Measurements from ENCODE around the gene CEP95. TPM values are rescaled to one million over a fixed set of nuclear protein-coding genes. Genes with fewer than 3 reads are reported as not detected.
"Not testable (repeated sequence)": the region's sequence is repeated elsewhere in the genome, so short reads cannot be mapped to it uniquely, and the experiment has no call there.

The CEP95 gene
- total RNA-seq, 1 experiment from 2014 or later: 67.3 TPM

DNA sequence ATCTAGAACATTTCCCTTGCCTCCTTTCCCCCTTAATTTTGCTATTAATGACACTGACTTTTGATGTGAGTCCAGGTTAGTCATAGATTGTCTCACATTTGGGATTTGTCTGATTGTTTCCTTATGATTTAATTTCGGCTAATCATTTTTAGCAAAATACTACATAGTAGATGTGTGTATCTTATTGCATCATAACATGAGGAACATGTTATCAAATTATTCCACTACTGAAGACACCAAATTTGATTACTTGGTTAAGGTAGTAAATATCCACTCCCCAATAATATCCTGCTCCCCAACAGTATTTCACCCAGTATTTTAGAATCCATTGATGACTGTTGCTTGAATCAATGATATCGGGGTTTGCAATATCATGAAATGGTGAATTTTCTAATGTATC, 12.7 kb upstream of the CEP95 start:
- H3K27ac Mint-ChIP-seq: no peak overlapping the region; a peak in 1 of 7 replicates

DNA sequence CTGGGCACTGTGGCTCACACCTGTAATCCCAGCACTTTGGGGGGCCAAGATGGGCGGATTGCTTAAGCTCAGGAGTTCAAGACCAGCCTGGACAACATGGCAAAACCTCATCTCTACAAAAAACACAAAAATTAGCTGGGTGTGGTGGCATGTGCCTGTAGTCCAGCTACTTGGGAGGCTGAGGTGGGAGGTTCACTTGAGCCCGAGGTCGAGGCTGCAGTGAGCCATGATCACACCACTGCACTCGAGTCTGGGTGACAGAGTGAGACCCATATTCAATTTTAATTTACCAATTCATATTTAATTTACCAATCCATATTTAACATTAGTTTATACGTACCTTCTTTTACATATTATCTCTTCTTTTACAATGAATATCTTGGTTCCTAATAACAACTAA, 11.5 kb upstream of the CEP95 start:
- H3K36me3 Mint-ChIP-seq (ENCODE audit: insufficient read depth in 1 of 3, low read depth in 3 of 3): peaks cover 43 to 68% (median 60%) of the 10 kb centered on the region in 3 experiments
- H2BK15ac ChIP-seq (ENCODE audit: low read depth, low read length); H4K20me1 ChIP-seq (ENCODE audit: control insufficient read depth, insufficient read depth, insufficient read length); H3K9me3 Mint-ChIP-seq; H3K4me1 ChIP-seq (ENCODE audit: insufficient read depth, low read length); H3K9ac ChIP-seq (ENCODE audit: extremely low read depth, insufficient read length, low read length); H4K5ac ChIP-seq (ENCODE audit: insufficient read length, low read depth, low read length); H3K79me2 ChIP-seq (ENCODE audit: insufficient read depth, low read length); H3K27me3 Mint-ChIP-seq (ENCODE audit: low read depth); H2AFZ ChIP-seq (ENCODE audit: low read length); H4K91ac ChIP-seq (ENCODE audit: insufficient read length, low read depth, low read length); DNase-seq; H2BK12ac ChIP-seq (ENCODE audit: insufficient read length, low read depth, low read length); H2BK20ac ChIP-seq (ENCODE audit: low read depth, low read length, poor library complexity, severe bottlenecking); H2AK5ac ChIP-seq (ENCODE audit: insufficient read length, low read length); H2BK5ac ChIP-seq (ENCODE audit: insufficient read length, low read length); H3K79me1 ChIP-seq (ENCODE audit: insufficient read depth, low read depth, low read length, poor library complexity, severe bottlenecking); H2BK120ac ChIP-seq (ENCODE audit: low read depth, low read length, poor library complexity, severe bottlenecking); H3K27me3 ChIP-seq (ENCODE audit: insufficient read depth, low read length); H3T11ph ChIP-seq (ENCODE audit: low read length); H3K27ac Mint-ChIP-seq; H3K14ac ChIP-seq (ENCODE audit: insufficient read depth, low read length); H3K9me3 ChIP-seq (ENCODE audit: control insufficient read depth, low read depth, low read length); H3K18ac ChIP-seq (ENCODE audit: insufficient read length, low read depth, low read length); H3K23ac ChIP-seq (ENCODE audit: insufficient read length, low read depth, low read length); H4K8ac ChIP-seq (replicated peaks; ENCODE audit: insufficient read length, low read depth, low read length); H3K4ac ChIP-seq (ENCODE audit: low read depth, low read length); H3K4me2 ChIP-seq (ENCODE audit: insufficient read depth, insufficient read length, low read length); H3K56ac ChIP-seq (ENCODE audit: insufficient read length, low read depth, low read length); H3K27ac ChIP-seq (ENCODE audit: insufficient read length, low read depth, low read length): not testable (repeated sequence)
- peaks cover 34 to 41% of the 10 kb centered on the region in 2 experiments for H3K4me1 Mint-ChIP-seq
- peaks cover 15% of the 10 kb centered on the region for H3K23me2 ChIP-seq (ENCODE audit: insufficient read length, low read depth, low read length, poor library complexity, severe bottlenecking)
- peak overlapping the region; percentile 99; a peak in 4 of 5 replicates for H3K4me3 Mint-ChIP-seq
- WGBS (ENCODE audit: extremely low coverage, insufficient read length, low lambda C conversion rate): 100% methylated on average over 1 of the region's 5 CpGs

More for the DNA sequence above, 12.7 kb upstream of the CEP95 start:
- Histone ChIP-seq H3K23me2 (ENCODE audit: insufficient read length, low read depth, low read length, poor library complexity, severe bottlenecking) (peaks cover 15% of the 10 kb centered on the region), H3K4me1 (ENCODE audit: insufficient read depth, low read length) (no peaks in the 10 kb centered on the region; the same call in 1 of the 2 replicates), H4K91ac (ENCODE audit: insufficient read length, low read depth, low read length) (no peak overlapping the region), H3K79me2 (ENCODE audit: insufficient read depth, low read length) (peaks cover 6% of the 10 kb centered on the region; the same call in 1 of the 2 replicates), H3K4me2 (ENCODE audit: insufficient read depth, insufficient read length, low read length) (no peak overlapping the region), H3K79me1 (ENCODE audit: insufficient read depth, low read depth, low read length, poor library complexity, severe bottlenecking) (peaks cover 2% of the 10 kb centered on the region), H3K56ac (ENCODE audit: insufficient read length, low read depth, low read length) (no peak overlapping the region), H2BK5ac (ENCODE audit: insufficient read length, low read length) (no peak overlapping the region), H3K4ac (ENCODE audit: low read depth, low read length) (no peak overlapping the region), H3K14ac (ENCODE audit: insufficient read depth, low read length) (no peak overlapping the region), H2BK20ac (ENCODE audit: low read depth, low read length, poor library complexity, severe bottlenecking) (no peak overlapping the region), H3T11ph (ENCODE audit: low read length) (no peak overlapping the region), H2BK12ac (ENCODE audit: insufficient read length, low read depth, low read length) (no peak overlapping the region), H2BK120ac (ENCODE audit: low read depth, low read length, poor library complexity, severe bottlenecking) (no peak overlapping the region), H3K27me3 (ENCODE audit: insufficient read depth, low read length) (no peaks in the 10 kb centered on the region), H4K5ac (ENCODE audit: insufficient read length, low read depth, low read length) (no peak overlapping the region), H3K27ac (ENCODE audit: insufficient read length, low read depth, low read length) (no peak overlapping the region), H3K9me3 (ENCODE audit: control insufficient read depth, low read depth, low read length) (no peaks in the 10 kb centered on the region), H3K23ac (ENCODE audit: insufficient read length, low read depth, low read length) (no peak overlapping the region), H2BK15ac (ENCODE audit: low read depth, low read length) (no peak overlapping the region), H4K20me1 (ENCODE audit: control insufficient read depth, insufficient read depth, insufficient read length) (no peaks in the 10 kb centered on the region), H2AK5ac (ENCODE audit: insufficient read length, low read length) (no peak overlapping the region), H2AFZ (ENCODE audit: low read length) (no peak overlapping the region), H3K9ac (ENCODE audit: extremely low read depth, insufficient read length, low read length) (no peak overlapping the region), H3K18ac (ENCODE audit: insufficient read length, low read depth, low read length) (no peak overlapping the region), H4K8ac (replicated peaks; ENCODE audit: insufficient read length, low read depth, low read length) (no peak overlapping the region)
- H3K36me3 Mint-ChIP-seq (ENCODE audit: insufficient read depth in 1 of 3, low read depth in 3 of 3): peaks cover 38 to 67% (median 57%) of the 10 kb centered on the region in 3 experiments
- no CpG with 5 or more reads among the region's 2 CpGs for WGBS (ENCODE audit: extremely low coverage, insufficient read length, low lambda C conversion rate)
- TF ChIP-seq, protein P1, sequence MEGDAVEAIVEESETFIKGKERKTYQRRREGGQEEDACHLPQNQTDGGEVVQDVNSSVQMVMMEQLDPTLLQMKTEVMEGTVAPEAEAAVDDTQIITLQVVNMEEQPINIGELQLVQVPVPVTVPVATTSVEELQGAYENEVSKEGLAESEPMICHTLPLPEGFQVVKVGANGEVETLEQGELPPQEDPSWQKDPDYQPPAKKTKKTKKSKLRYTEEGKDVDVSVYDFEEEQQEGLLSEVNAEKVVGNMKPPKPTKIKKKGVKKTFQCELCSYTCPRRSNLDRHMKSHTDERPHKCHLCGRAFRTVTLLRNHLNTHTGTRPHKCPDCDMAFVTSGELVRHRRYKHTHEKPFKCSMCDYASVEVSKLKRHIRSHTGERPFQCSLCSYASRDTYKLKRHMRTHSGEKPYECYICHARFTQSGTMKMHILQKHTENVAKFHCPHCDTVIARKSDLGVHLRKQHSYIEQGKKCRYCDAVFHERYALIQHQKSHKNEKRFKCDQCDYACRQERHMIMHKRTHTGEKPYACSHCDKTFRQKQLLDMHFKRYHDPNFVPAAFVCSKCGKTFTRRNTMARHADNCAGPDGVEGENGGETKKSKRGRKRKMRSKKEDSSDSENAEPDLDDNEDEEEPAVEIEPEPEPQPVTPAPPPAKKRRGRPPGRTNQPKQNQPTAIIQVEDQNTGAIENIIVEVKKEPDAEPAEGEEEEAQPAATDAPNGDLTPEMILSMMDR (conservative IDR thresholded peaks at IDR 0.05): no peak
- peaks cover 28 to 32% of the 10 kb centered on the region in 2 experiments for H3K4me1 Mint-ChIP-seq
- peaks cover 3% of the 10 kb centered on the region for H3K27me3 Mint-ChIP-seq (ENCODE audit: low read depth)
- peaks cover 0 to 9% of the 10 kb centered on the region in 2 experiments; a peak in 4 of 5 replicates for H3K9me3 Mint-ChIP-seq
- H3K4me3 Mint-ChIP-seq: peak overlapping the region; percentile 64 to 99; a peak in 3 of 5 replicates
- DNase-seq: no peak

All from H9 (cell line).